ENCODE measurements around the gene DKKL1.

The DKKL1 gene

GRCh38 chr19:49400029-49400428, 36.4 kb downstream of the DKKL1 start:
- TF ChIP-seq CEBPB (IDR thresholded peaks at IDR 0.05) = peak; percentile 51; the same call in 1 of the 2 replicates
- 0 out of 2 replicates have a peak, but pooled peaks have one; percentile 26 for TF ChIP-seq TEAD4 (IDR thresholded peaks at IDR 0.05)
- TF ChIP-seq NFIC (IDR thresholded peaks at IDR 0.05) = no peak

GRCh38 chr19:49403404-49404187, 39.9 kb downstream of the DKKL1 start:
- TF ChIP-seq ZBTB7A (IDR thresholded peaks at IDR 0.05; ENCODE audit: low read depth) (peak; percentile 13; the same call in 1 of the 2 replicates), TAF1 (IDR thresholded peaks at IDR 0.05; ENCODE audit: low read depth) (no peak), TCF12 (IDR thresholded peaks at IDR 0.05; ENCODE audit: low read depth) (peak; percentile 96), CEBPB (IDR thresholded peaks at IDR 0.05) (no peak; the same call in 1 of the 2 replicates), TEAD4 (IDR thresholded peaks at IDR 0.05) (peak; percentile 58; the same call in 1 of the 2 replicates), EP300 (IDR thresholded peaks at IDR 0.05; ENCODE audit: borderline replicate concordance) (peak; percentile 87), NFIC (IDR thresholded peaks at IDR 0.05) (peak; percentile 63), RAD21 (IDR thresholded peaks at IDR 0.05; ENCODE audit: low read depth) (peak; percentile 16; the same call in 1 of the 2 replicates), REST (IDR thresholded peaks at IDR 0.05; ENCODE audit: low read depth) (no peak), FOXM1 (IDR thresholded peaks at IDR 0.05; ENCODE audit: borderline replicate concordance, low read depth) (peak; percentile 50; the same call in 1 of the 2 replicates), MAX (IDR thresholded peaks at IDR 0.05) (peak; percentile 59), USF1 (IDR thresholded peaks at IDR 0.05) (no peak), EGR1 (IDR thresholded peaks at IDR 0.05) (no peak), YY1 (IDR thresholded peaks at IDR 0.05; ENCODE audit: low read depth) (peak; percentile 39), CREB1 (IDR thresholded peaks at IDR 0.05; ENCODE audit: low read depth) (no peak)

GRCh38 chr19:49407079-49407478, 43.4 kb downstream of the DKKL1 start:
- TF ChIP-seq NFIC (IDR thresholded peaks at IDR 0.05) = no peak
- TF ChIP-seq EGR1 (IDR thresholded peaks at IDR 0.05) = no peak
- TF ChIP-seq RAD21 (IDR thresholded peaks at IDR 0.05; ENCODE audit: low read depth) = no peak
- TF ChIP-seq MAX (IDR thresholded peaks at IDR 0.05) = no peak
- TF ChIP-seq CREB1 (IDR thresholded peaks at IDR 0.05; ENCODE audit: low read depth) = no peak
- TF ChIP-seq TAF1 (IDR thresholded peaks at IDR 0.05; ENCODE audit: low read depth) = no peak
- no peak for TF ChIP-seq TCF12 (IDR thresholded peaks at IDR 0.05; ENCODE audit: low read depth)
- no peak for TF ChIP-seq TEAD4 (IDR thresholded peaks at IDR 0.05)
- no peak for TF ChIP-seq REST (IDR thresholded peaks at IDR 0.05; ENCODE audit: low read depth)
- no peak for TF ChIP-seq YY1 (IDR thresholded peaks at IDR 0.05; ENCODE audit: low read depth)
- TF ChIP-seq EP300 (IDR thresholded peaks at IDR 0.05; ENCODE audit: borderline replicate concordance) = no peak
- no peak for TF ChIP-seq USF1 (IDR thresholded peaks at IDR 0.05)
- TF ChIP-seq FOXM1 (IDR thresholded peaks at IDR 0.05; ENCODE audit: borderline replicate concordance, low read depth) = no peak
- no peak for TF ChIP-seq ZBTB7A (IDR thresholded peaks at IDR 0.05; ENCODE audit: low read depth)

- TF ChIP-seq TCF12 (IDR thresholded peaks at IDR 0.05; ENCODE audit: low read depth) (no peak), EGR1 (IDR thresholded peaks at IDR 0.05) (no peak), TEAD4 (IDR thresholded peaks at IDR 0.05) (no peak), MAX (IDR thresholded peaks at IDR 0.05) (no peak), NFIC (IDR thresholded peaks at IDR 0.05) (no peak), CREB1 (IDR thresholded peaks at IDR 0.05; ENCODE audit: low read depth) (no peak), FOXM1 (IDR thresholded peaks at IDR 0.05; ENCODE audit: borderline replicate concordance, low read depth) (no peak), YY1 (IDR thresholded peaks at IDR 0.05; ENCODE audit: low read depth) (no peak), USF1 (IDR thresholded peaks at IDR 0.05) (no peak)
Measured at GRCh38 chr19:49407482-49408015, 43.9 kb downstream of the DKKL1 start.

Data from Ishikawa (cell line).